ENCODE data around the gene PLAAT2. TPM values are rescaled to one million over a fixed set of nuclear protein-coding genes. Genes with fewer than 3 reads are reported as not detected.

PLAAT2 gene
- total and polyA plus RNA-seq, 2 of the 13 experiments (the other 11 are each of a cell fraction or from before 2014, with no cell fraction given) = 0.22 TPM; not detected in 1

- WGBS (ENCODE audit: low lambda C conversion rate) = 31% methylated on average over 7 of the region's 7 CpGs
- Histone ChIP-seq H3K36me3 (replicated peaks in 1 of 2; ENCODE audit: control insufficient read depth in 1 of 2, insufficient read depth in 2 of 2, low read length in 2 of 2) (no peaks in the 10 kb centered on the region), H2AFZ (ENCODE audit: low read length) (no peak overlapping the region), H3K9me3 (ENCODE audit: low read length) (no peaks in the 10 kb centered on the region), H3K4me1 (ENCODE audit: insufficient read depth, low read length) (no peaks in the 10 kb centered on the region), H3K79me2 (ENCODE audit: insufficient read depth, low read length) (no peaks in the 10 kb centered on the region), H3K9ac (ENCODE audit: insufficient read depth, low read depth, low read length) (no peak overlapping the region), H3K4me3 (replicated peaks in 1 of 3; ENCODE audit: insufficient read depth in 1 of 3, low read depth in 2 of 3, low read length in 3 of 3) (no peak overlapping the region), H4K20me1 (ENCODE audit: insufficient read depth, low read length) (no peaks in the 10 kb centered on the region), H3K27me3 (ENCODE audit: control insufficient read depth in 1 of 2, insufficient read depth in 2 of 2, low read length in 2 of 2) (peaks cover 4 to 26% of the 10 kb centered on the region in 2 experiments; a peak in 4 of 5 replicates), H3K4me2 (ENCODE audit: low read depth, low read length) (no peak overlapping the region), H3K27ac (ENCODE audit: extremely low read length, insufficient read depth, low read length) (no peak overlapping the region)
- FAIRE-seq = no peak
- in situ Hi-C loops (cut with HindIII; ENCODE audit: extremely low pct_ligation_motif_present, low pct_unique_long_range_greater_than_20kb) (no loop called here), intact Hi-C loops (cut with micrococcal nuclease; ENCODE audit: unreplicated experiment) (no loop called here)
- no peak for ATAC-seq
- DNase-seq (ENCODE audit: low spot score) = no peak
- POLR2A ChIA-PET = no interaction called here
- TF ChIP-seq MIER3 (CRISPR knock-in tag; IDR thresholded peaks at IDR 0.05; ENCODE audit: borderline replicate concordance) (no peak), ZNF441 (CRISPR knock-in tag; IDR thresholded peaks at IDR 0.05; ENCODE audit: borderline replicate concordance) (no peak), ZFP90 (CRISPR knock-in tag; IDR thresholded peaks at IDR 0.05; ENCODE audit: borderline replicate concordance) (no peak), FOSL1 (CRISPR knock-in tag; IDR thresholded peaks at IDR 0.05; ENCODE audit: borderline replicate concordance) (no peak), FOXO4 (CRISPR knock-in tag; conservative IDR thresholded peaks at IDR 0.05) (no peak), ZBTB39 (CRISPR knock-in tag; IDR thresholded peaks at IDR 0.05) (no peak)
- BruUV-seq (replicated peaks) = no TSS peak
- CTCF ChIA-PET (ENCODE audit: low intra/inter-chr PET ratio, low total read pairs) = no interaction called here
Measured at GRCh38 chr11:63512816-63513215, 50.4 kb downstream of the PLAAT2 start.
